Endothelial cell (in vitro differentiated cells): Measurements from ENCODE around the gene ALS2. TPM values are rescaled to one million over a fixed set of nuclear protein-coding genes. Genes with fewer than 3 reads are reported as not detected.

Experiments used
- DNase-seq: peaks from one replicate; pipeline ENCODE4 v3.0.0; 2021; ENCODE audit warnings: low spot score
- H3K27ac Mint-ChIP-seq: one replicate; pipeline ENCODE4 v1.8.0; 2021; ENCODE audit warnings: mixed read lengths, inconsistent platforms; ENCODE audit not compliant: unreplicated experiment
- H3K27me3 Mint-ChIP-seq: one replicate; pipeline ENCODE4 v1.8.0; 2021; ENCODE audit warnings: mild to moderate bottlenecking, moderate library complexity, mixed read lengths, inconsistent platforms; ENCODE audit not compliant: unreplicated experiment
- H3K36me3 Mint-ChIP-seq: one replicate; pipeline ENCODE4 v1.8.0; 2021; ENCODE audit warnings: mild to moderate bottlenecking, low read depth, mixed read lengths, inconsistent platforms; ENCODE audit not compliant: unreplicated experiment
- H3K4me1 Mint-ChIP-seq: one replicate; pipeline ENCODE4 v1.8.0; 2021; ENCODE audit warnings: mild to moderate bottlenecking, mixed read lengths, inconsistent platforms; ENCODE audit not compliant: unreplicated experiment
- H3K4me3 Mint-ChIP-seq: one replicate; pipeline ENCODE4 v1.8.0; 2021; ENCODE audit warnings: mild to moderate bottlenecking, mixed read lengths, inconsistent platforms; ENCODE audit not compliant: unreplicated experiment
- H3K9me3 Mint-ChIP-seq: one replicate; pipeline ENCODE4 v1.8.0; 2021; ENCODE audit warnings: mixed read lengths, inconsistent platforms; ENCODE audit not compliant: unreplicated experiment
- total RNA-seq: library from RNA; stranded (reverse); fragmentation: NEBNext Ultra II Directional; extraction: Animal tissue kit (Norgen Biotek cat#: 25700); gene quantifications from one replicate; pipeline ENCODE4 v1.2.1, GENCODE V29; 2021; ENCODE audit not compliant: unreplicated experiment
- TF ChIP-seq, protein P1 (sequence below): fragments of 200-600 bp; sonication (generic); IDR thresholded peaks from one replicate; pipeline ENCODE4 v1.5.0; 2021; ENCODE audit warnings: antibody characterized with exemption; ENCODE audit not compliant: unreplicated experiment

Gene ALS2
- total RNA-seq, 1 donor from 2014 or later, result 43.1 TPM

DNA sequence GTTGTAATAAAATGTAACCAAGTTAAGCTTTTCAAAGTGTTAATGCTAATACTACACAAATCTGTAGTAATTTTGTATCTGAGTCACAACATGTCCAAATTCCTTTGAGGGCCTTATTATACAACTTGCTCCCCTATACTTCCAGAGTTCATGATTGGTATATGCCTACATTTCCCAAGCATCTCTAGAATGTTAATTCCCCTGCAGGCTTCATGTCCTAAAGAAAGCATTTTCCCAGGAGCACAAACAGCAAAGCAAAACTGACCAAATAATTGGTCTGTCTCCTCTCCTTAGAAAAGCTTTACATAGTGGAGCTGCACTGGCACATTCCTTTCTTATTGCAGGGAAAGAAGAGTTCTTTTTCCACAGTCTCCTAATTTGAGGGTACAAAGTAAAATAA lies 3.7 kb downstream of the ALS2 start:
- TF ChIP-seq, protein P1, sequence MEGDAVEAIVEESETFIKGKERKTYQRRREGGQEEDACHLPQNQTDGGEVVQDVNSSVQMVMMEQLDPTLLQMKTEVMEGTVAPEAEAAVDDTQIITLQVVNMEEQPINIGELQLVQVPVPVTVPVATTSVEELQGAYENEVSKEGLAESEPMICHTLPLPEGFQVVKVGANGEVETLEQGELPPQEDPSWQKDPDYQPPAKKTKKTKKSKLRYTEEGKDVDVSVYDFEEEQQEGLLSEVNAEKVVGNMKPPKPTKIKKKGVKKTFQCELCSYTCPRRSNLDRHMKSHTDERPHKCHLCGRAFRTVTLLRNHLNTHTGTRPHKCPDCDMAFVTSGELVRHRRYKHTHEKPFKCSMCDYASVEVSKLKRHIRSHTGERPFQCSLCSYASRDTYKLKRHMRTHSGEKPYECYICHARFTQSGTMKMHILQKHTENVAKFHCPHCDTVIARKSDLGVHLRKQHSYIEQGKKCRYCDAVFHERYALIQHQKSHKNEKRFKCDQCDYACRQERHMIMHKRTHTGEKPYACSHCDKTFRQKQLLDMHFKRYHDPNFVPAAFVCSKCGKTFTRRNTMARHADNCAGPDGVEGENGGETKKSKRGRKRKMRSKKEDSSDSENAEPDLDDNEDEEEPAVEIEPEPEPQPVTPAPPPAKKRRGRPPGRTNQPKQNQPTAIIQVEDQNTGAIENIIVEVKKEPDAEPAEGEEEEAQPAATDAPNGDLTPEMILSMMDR, result no peak
- Mint-ChIP-seq H3K4me1 (peaks cover 20% of the 10 kb centered on the region), H3K9me3 (no peaks in the 10 kb centered on the region), H3K4me3 (no peak overlapping the region), H3K27ac (no peak overlapping the region), H3K27me3 (peaks cover 13% of the 10 kb centered on the region), H3K36me3 (peaks cover 3% of the 10 kb centered on the region)
- DNase-seq, result no peak

DNA sequence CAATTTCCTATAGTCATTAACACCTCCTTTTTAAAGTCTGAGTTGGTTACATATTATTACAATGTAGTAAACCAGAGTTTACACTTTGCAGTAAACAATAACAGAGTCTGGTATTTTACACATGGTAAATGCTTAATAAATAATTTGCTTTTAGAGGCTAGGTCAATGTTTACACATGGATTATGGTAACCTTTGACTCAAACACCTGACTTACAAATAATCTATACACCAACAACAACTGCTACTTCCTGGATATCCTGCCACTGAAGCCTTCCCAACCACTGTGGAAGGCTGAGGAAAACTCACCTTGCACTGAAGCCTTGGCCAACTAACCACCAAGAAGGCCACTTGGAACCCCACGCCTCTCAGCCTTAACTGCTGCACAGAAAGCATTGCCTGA lies 5.4 kb downstream of the ALS2 start:
- no peak overlapping the region for H3K27ac Mint-ChIP-seq
- H3K27me3 Mint-ChIP-seq, result peaks cover 2% of the 10 kb centered on the region
- no peak overlapping the region for H3K4me3 Mint-ChIP-seq
- peaks cover 13% of the 10 kb centered on the region for H3K4me1 Mint-ChIP-seq
- DNase-seq, result no peak
- TF ChIP-seq, protein P1, result no peak
- no peaks in the 10 kb centered on the region for H3K36me3 Mint-ChIP-seq
- no peaks in the 10 kb centered on the region for H3K9me3 Mint-ChIP-seq

GRCh38 chr2:201774546-201774945 lies 6.2 kb downstream of the ALS2 start:
- Mint-ChIP-seq H3K4me3 (no peak overlapping the region), H3K4me1 (peaks cover 7% of the 10 kb centered on the region), H3K27me3 (no peaks in the 10 kb centered on the region), H3K36me3 (no peaks in the 10 kb centered on the region), H3K27ac (no peak overlapping the region), H3K9me3 (no peaks in the 10 kb centered on the region)
- TF ChIP-seq, protein P1, result no peak
- no peak for DNase-seq

DNA sequence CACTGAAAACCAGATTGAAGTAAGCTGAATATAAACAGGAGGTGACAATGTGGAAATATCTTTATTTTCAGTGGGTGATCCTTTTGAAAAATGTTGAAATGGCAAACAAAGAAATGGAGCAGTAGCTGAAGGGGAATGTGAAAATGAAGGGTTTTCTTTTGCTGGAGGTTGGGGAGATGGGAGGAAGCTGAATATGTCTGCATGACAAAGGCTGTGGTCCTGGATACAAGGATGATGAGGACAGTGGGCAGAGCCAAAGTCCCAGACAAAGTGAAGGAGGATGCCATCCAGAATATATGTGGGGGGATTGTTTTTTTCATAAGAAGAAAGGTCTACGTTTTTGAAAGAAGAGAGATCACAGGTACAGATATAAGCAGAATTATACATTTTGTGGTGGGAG lies 6.7 kb downstream of the ALS2 start:
- no peaks in the 10 kb centered on the region for H3K36me3 Mint-ChIP-seq

DNA sequence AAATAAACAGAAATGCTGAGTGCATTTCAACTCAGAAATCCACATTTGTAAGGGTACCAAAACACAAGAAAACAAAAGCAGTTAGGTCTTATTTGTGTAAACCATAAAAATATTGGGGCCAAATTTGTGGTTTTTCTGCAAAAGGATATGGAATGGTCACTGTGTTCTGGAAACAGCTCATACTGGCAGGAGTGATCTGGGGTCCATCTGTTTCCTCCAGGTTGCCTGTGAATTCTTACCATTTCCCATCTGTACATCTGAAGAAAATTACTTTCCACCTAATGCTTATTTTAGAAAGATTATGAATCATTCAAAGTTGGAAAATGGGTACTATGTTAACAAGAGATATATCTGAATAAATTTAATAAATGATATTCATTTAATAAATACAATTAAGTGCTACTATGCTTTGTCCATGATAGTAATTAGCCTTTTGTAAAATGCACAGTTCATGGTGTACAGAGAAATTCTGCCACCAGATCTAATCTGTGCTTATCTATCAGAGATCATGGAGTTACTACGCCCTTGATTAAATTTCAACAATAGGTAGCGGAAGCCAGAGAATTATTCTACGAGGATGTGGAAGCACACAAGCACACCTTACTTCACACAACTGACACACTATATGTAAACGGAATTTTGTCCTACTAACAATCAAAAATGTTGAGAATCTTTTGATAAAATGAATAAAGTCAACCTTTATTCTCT lies 10.9 kb downstream of the ALS2 start:
- no peaks in the 10 kb centered on the region for H3K9me3 Mint-ChIP-seq
- no peak overlapping the region for H3K27ac Mint-ChIP-seq
- H3K4me1 Mint-ChIP-seq, result peaks cover 2% of the 10 kb centered on the region
- H3K4me3 Mint-ChIP-seq, result no peak overlapping the region
- TF ChIP-seq, protein P1, result no peak
- peaks cover 7% of the 10 kb centered on the region for H3K36me3 Mint-ChIP-seq
- no peaks in the 10 kb centered on the region for H3K27me3 Mint-ChIP-seq
- DNase-seq, result no peak

More for the DNA sequence above, 6.7 kb downstream of the ALS2 start:
- H3K27ac Mint-ChIP-seq, result no peak overlapping the region
- H3K9me3 Mint-ChIP-seq, result no peaks in the 10 kb centered on the region
- TF ChIP-seq, protein P1, result no peak
- DNase-seq, result no peak
- H3K4me1 Mint-ChIP-seq, result peaks cover 5% of the 10 kb centered on the region
- H3K4me3 Mint-ChIP-seq, result no peak overlapping the region
- H3K27me3 Mint-ChIP-seq, result no peaks in the 10 kb centered on the region
